Effector memory CD4-positive, alpha-beta T cell (primary cell): ENCODE results near the gene TSPAN15.

ENCODE experiments used
- DNase-seq, 3 donors: peaks; one replicate each; pipeline ENCODE4 v3.0.0-alpha.2; 2020
- H3K27ac ChIP-seq: 2 replicates; pipeline ENCODE4 v1.7.0; 2013; ENCODE audit warnings: mild to moderate bottlenecking, low read length, moderate library complexity; ENCODE audit not compliant: insufficient read depth, poor library complexity, severe bottlenecking
- H3K27me3 ChIP-seq: replicated peaks from 2 replicates; pipeline ENCODE4 v1.7.0; 2013; ENCODE audit warnings: mild to moderate bottlenecking, low read length; ENCODE audit not compliant: insufficient read depth, control insufficient read depth, poor library complexity, severe bottlenecking
- H3K36me3 ChIP-seq: 2 replicates; pipeline ENCODE4 v1.7.0; 2013; ENCODE audit warnings: mild to moderate bottlenecking, low read length, moderate library complexity; ENCODE audit not compliant: control insufficient read depth, insufficient read depth
- H3K4me1 ChIP-seq: 2 replicates; pipeline ENCODE4 v1.7.0; 2013; ENCODE audit warnings: low read length, mild to moderate bottlenecking; ENCODE audit not compliant: control insufficient read depth, insufficient read depth, poor library complexity, severe bottlenecking
- H3K4me3 ChIP-seq: 2 replicates; pipeline ENCODE4 v1.7.0; 2013; ENCODE audit warnings: low read length, low read depth, mild to moderate bottlenecking; ENCODE audit not compliant: insufficient read depth, poor library complexity, severe bottlenecking
- H3K9me3 ChIP-seq: 2 replicates; pipeline ENCODE4 v1.7.0; 2013; ENCODE audit warnings: mild to moderate bottlenecking, low read length, moderate library complexity; ENCODE audit not compliant: control insufficient read depth

Gene TSPAN15

GRCh38 chr10:69455006-69455763 lies 3.9 kb downstream of the TSPAN15 start:
- H3K27ac ChIP-seq = no peak overlapping the region
- H3K9me3 ChIP-seq = no peaks in the 10 kb centered on the region
- H3K4me1 ChIP-seq = peaks cover 15% of the 10 kb centered on the region
- no peaks in the 10 kb centered on the region for H3K36me3 ChIP-seq
- no peak for DNase-seq
- no peak overlapping the region for H3K4me3 ChIP-seq
- H3K27me3 ChIP-seq = no peaks in the 10 kb centered on the region

- no peak for DNase-seq
- Histone ChIP-seq H3K27ac (no peak overlapping the region), H3K9me3 (no peaks in the 10 kb centered on the region), H3K36me3 (no peaks in the 10 kb centered on the region), H3K4me1 (peaks cover 1% of the 10 kb centered on the region), H3K27me3 (no peaks in the 10 kb centered on the region), H3K4me3 (no peak overlapping the region)
Measured at GRCh38 chr10:69456880-69457693, 5.8 kb downstream of the TSPAN15 start.

GRCh38 chr10:69457771-69458237 lies 6.5 kb downstream of the TSPAN15 start:
- Histone ChIP-seq H3K4me3 (no peak overlapping the region), H3K9me3 (no peaks in the 10 kb centered on the region), H3K4me1 (peaks cover 1% of the 10 kb centered on the region), H3K36me3 (no peaks in the 10 kb centered on the region), H3K27me3 (no peaks in the 10 kb centered on the region), H3K27ac (no peak overlapping the region)
- DNase-seq = no peak

GRCh38 chr10:69458430-69459100 lies 7.3 kb downstream of the TSPAN15 start:
- H3K4me1 ChIP-seq = peaks cover 5% of the 10 kb centered on the region
- H3K27me3 ChIP-seq = no peaks in the 10 kb centered on the region
- H3K27ac ChIP-seq = no peak overlapping the region
- H3K9me3 ChIP-seq = no peaks in the 10 kb centered on the region
- DNase-seq = no peak
- H3K36me3 ChIP-seq = no peaks in the 10 kb centered on the region
- no peak overlapping the region for H3K4me3 ChIP-seq

GRCh38 chr10:69459101-69459790 lies 8.0 kb downstream of the TSPAN15 start:
- H3K27ac ChIP-seq = no peak overlapping the region
- DNase-seq = no peak
- H3K27me3 ChIP-seq = no peaks in the 10 kb centered on the region

GRCh38 chr10:69459893-69460575 lies 8.8 kb downstream of the TSPAN15 start:
- peaks cover 16% of the 10 kb centered on the region for H3K4me1 ChIP-seq
- H3K27me3 ChIP-seq = no peaks in the 10 kb centered on the region
- no peaks in the 10 kb centered on the region for H3K36me3 ChIP-seq

More at GRCh38 chr10:69459101-69459790, 8.0 kb downstream of the TSPAN15 start:
- Histone ChIP-seq H3K4me3 (no peak overlapping the region), H3K9me3 (no peaks in the 10 kb centered on the region), H3K36me3 (no peaks in the 10 kb centered on the region), H3K4me1 (peaks cover 9% of the 10 kb centered on the region)

GRCh38 chr10:69460576-69461242 lies 9.4 kb downstream of the TSPAN15 start:
- no peak for DNase-seq
- Histone ChIP-seq H3K4me1 (peaks cover 23% of the 10 kb centered on the region), H3K27ac (no peak overlapping the region), H3K4me3 (no peak overlapping the region), H3K36me3 (no peaks in the 10 kb centered on the region), H3K27me3 (no peaks in the 10 kb centered on the region), H3K9me3 (no peaks in the 10 kb centered on the region)

More at GRCh38 chr10:69459893-69460575, 8.8 kb downstream of the TSPAN15 start:
- Histone ChIP-seq H3K9me3 (no peaks in the 10 kb centered on the region), H3K27ac (no peak overlapping the region), H3K4me3 (no peak overlapping the region)
- no peak for DNase-seq

GRCh38 chr10:69461243-69462025 lies 10.2 kb downstream of the TSPAN15 start:
- Histone ChIP-seq H3K4me1 (peaks cover 29% of the 10 kb centered on the region), H3K36me3 (no peaks in the 10 kb centered on the region), H3K27me3 (no peaks in the 10 kb centered on the region), H3K4me3 (no peak overlapping the region), H3K9me3 (no peaks in the 10 kb centered on the region), H3K27ac (no peak overlapping the region)
- DNase-seq = no peak
